Pancreas (tissue), 10 donors: ENCODE measurements around the gene TENM3. TPM values are rescaled to one million over a fixed set of nuclear protein-coding genes. Genes with fewer than 3 reads are reported as not detected.

Source experiments
- ATAC-seq, 4 donors: fragments of 200-7000 bp; cut with Tn5 transposase; one replicate each; pipeline versions ENCODE4 v1.8.0 to v1.9.1; 2020; ENCODE audit warnings: mild to moderate bottlenecking in 4 of 4, moderate library complexity in 4 of 4
- DNase-seq, 6 donors: peaks; one replicate each; pipeline ENCODE4 v3.0.0-alpha.2; 2020
- FAIRE-seq: peaks from 2 replicates; lab custom pipeline; 2012; peaks lifted over from hg19 to GRCh38; lab: Jason Lieb, UNC
- H3K27ac ChIP-seq, 4 donors: fragments of 200-600 bp; sonication (generic); 1 replicate in 3 of 4; 2 replicates in 1 of 4; pipeline versions ENCODE4 v1.5.0 to v1.8.0; 2020
- H3K27me3 ChIP-seq, 4 donors: fragments of 200-600 bp; one replicate each; pipeline ENCODE4 v1.8.0; 2021
- H3K36me3 ChIP-seq, 3 donors: fragments of 200-600 bp; sonication (generic) in 1 of 3; one replicate each; pipeline versions ENCODE4 v1.5.0 to v1.8.0; 2020 to 2021
- H3K4me1 ChIP-seq, 3 donors: fragments of 200-600 bp; one replicate each; pipeline ENCODE4 v1.8.0; 2021
- H3K4me3 ChIP-seq, 4 donors: fragments of 200-600 bp; sonication (generic) in 2 of 4; one replicate each; pipeline versions ENCODE4 v1.5.0 to v1.8.0; 2020 to 2021
- H3K9me3 ChIP-seq, 4 donors: fragments of 200-600 bp; one replicate each; pipeline ENCODE4 v1.8.0; 2021
- WGBS, 2 donors: extraction: QIAGEN DNeasy Blood & Tissue Kit; methylation state at CpG; one replicate each; pipeline ENCODE4 v1.1.7; 2013; 5-methylcytosine and 5-hydroxymethylcytosine counted together
- intact Hi-C, 3 donors: fragments of 100-400 bp; cut with DNase I; formaldehyde crosslinking; loops; one replicate each; pipeline versions ENCODE4 v1.11.1 to v1.14.2; 2022
- polyA plus RNA-seq, 2 donors: library from polyadenylated mRNA; stranded (reverse); fragments of 200-250 nt; gene quantifications; one replicate each; pipeline ENCODE4 v1.2.3, GENCODE V29; 2013
- total RNA-seq, 6 donors: library from RNA; stranded (reverse); fragmentation: NEBNext Ultra II Directional in 4 of 6; extraction: Animal tissue kit (Norgen Biotek cat#: 25700) in 4 of 6; gene quantifications; one replicate each; pipeline versions ENCODE4 v1.2.1 to v1.2.4, GENCODE V29; 2021 to 2023
- TF ChIP-seq, protein P1 (sequence below), 4 donors: fragments of 200-600 bp; sonication (generic) in 3 of 4; IDR thresholded peaks; one replicate each; pipeline versions ENCODE4 v1.5.0 to v1.8.0; 2021; ENCODE audit warnings: antibody characterized with exemption in 4 of 4
- donor health status: healthy with polysubstance abuse.
- donor health status: DM: no; HTN: no; CAD: no; lungs with moderate emphysema.
- donor health status: DM: no; HTN: no; CAD: no.
- donor health status: control.
- donor health status: control.
- donor health status: Bipolar disorder and iron deficiency.
- donor health status: DM: yes; HTN: yes; CAD: no.
- donor health status: DM: no; HTN: no; CAD: no.
- donor health status: DM: no; HTN: no; CAD: no.
- donor health status: DM: yes; HTN: yes; CAD: no.

Gene TENM3
- total and polyA plus RNA-seq, 8 donors, result 0.99 to 6.1 (median 4.4) TPM

DNA sequence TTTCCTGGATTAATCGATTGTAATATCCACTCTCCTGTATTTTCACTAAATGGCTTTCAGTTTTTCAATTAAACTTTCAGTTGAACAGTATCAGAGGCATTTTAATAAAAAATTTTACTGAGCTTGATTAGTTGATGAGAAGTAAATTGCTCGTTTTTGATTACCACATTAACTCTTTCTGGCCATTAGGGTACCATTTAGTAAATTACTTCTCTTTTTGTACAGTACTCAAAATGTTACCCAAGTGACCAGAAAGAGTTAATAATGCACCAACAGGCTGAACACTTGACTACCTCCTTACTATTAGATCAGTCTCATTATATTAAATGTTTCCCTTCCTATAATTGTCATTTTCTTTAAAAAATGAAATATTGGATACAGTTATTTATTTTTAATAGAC is 289.2 kb downstream of the TENM3 start:
- FAIRE-seq (no peak), ATAC-seq (no peak), DNase-seq (no peak)
- Histone ChIP-seq H3K4me3 (no peak overlapping the region), H3K27ac (no peak overlapping the region), H3K27me3 (no peaks in the 10 kb centered on the region), H3K4me1 (no peaks in the 10 kb centered on the region), H3K9me3 (no peaks in the 10 kb centered on the region), H3K36me3 (no peaks in the 10 kb centered on the region)
- TF ChIP-seq, protein P1, sequence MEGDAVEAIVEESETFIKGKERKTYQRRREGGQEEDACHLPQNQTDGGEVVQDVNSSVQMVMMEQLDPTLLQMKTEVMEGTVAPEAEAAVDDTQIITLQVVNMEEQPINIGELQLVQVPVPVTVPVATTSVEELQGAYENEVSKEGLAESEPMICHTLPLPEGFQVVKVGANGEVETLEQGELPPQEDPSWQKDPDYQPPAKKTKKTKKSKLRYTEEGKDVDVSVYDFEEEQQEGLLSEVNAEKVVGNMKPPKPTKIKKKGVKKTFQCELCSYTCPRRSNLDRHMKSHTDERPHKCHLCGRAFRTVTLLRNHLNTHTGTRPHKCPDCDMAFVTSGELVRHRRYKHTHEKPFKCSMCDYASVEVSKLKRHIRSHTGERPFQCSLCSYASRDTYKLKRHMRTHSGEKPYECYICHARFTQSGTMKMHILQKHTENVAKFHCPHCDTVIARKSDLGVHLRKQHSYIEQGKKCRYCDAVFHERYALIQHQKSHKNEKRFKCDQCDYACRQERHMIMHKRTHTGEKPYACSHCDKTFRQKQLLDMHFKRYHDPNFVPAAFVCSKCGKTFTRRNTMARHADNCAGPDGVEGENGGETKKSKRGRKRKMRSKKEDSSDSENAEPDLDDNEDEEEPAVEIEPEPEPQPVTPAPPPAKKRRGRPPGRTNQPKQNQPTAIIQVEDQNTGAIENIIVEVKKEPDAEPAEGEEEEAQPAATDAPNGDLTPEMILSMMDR (IDR thresholded peaks at IDR 0.05), result no peak
- intact Hi-C loops, result no loop called here
- 60 to 62% methylated on average over 2 of the region's 2 CpGs for WGBS, 2 donors

DNA sequence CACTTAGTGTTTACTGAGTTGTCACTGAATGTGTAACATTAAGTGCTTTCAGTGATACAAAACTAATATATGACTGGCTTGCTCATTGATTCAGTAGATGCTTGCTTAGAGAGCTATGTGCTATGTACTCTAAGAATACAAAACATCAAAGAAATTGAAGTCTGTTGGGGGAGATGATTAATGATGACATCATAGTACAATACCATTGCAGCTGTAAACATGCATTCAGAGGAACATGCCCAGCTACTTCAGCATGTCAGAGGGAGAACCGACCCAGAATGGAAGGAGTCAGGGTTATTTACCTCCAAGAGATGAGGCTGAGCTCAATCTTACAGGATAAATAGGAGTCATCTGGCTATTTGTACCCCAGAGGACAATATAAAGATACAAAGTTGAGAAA is 290.8 kb downstream of the TENM3 start:
- TF ChIP-seq, protein P1 (IDR thresholded peaks at IDR 0.05), result no peak
- H3K9me3 ChIP-seq, result no peaks in the 10 kb centered on the region
- intact Hi-C loops, result no loop called here
- no peaks in the 10 kb centered on the region for H3K4me1 ChIP-seq
- no peak overlapping the region for H3K4me3 ChIP-seq
- no peaks in the 10 kb centered on the region for H3K27me3 ChIP-seq
- ATAC-seq, result no peak
- no peaks in the 10 kb centered on the region for H3K36me3 ChIP-seq
- 29 to 32% methylated on average over 1 of the region's 1 CpG for WGBS, 2 donors
- FAIRE-seq, result no peak
- no peak for DNase-seq
- no peak overlapping the region for H3K27ac ChIP-seq

DNA sequence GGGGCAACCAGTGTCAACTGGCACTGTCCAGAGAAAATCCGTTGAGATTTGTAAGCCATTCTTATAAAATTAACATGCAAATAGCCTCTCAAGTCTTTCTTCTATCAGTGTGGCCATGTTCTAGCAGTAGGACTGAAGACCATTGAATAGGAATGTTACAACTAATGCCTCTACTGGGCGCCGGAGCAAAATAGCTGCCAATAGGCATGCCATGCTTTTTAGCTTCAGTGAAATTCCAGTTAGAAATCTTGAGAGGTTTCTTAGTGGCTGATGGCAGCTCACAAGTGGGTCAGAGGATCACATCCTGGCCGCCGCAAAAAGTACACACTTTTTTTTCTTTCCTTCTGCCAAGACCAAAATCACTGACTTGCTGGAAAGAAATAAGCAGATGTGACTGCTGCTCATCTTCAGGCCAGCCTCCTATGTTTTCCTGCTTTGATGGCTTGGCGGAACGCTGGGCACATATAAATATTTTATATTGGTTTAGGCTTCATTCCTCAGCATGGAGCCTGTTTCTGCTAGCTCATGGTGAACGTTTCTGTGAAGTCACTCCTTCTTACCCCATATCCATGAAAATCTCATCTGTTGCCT is 293.1 kb downstream of the TENM3 start:
- FAIRE-seq, result no peak
- H3K27ac ChIP-seq, result no peak overlapping the region
- H3K36me3 ChIP-seq, result no peaks in the 10 kb centered on the region
- H3K27me3 ChIP-seq, result no peaks in the 10 kb centered on the region
- no peaks in the 10 kb centered on the region for H3K9me3 ChIP-seq
- TF ChIP-seq, protein P1 (IDR thresholded peaks at IDR 0.05), result no peak
- H3K4me3 ChIP-seq, result no peak overlapping the region
- intact Hi-C loops, result no loop called here
- ATAC-seq, result no peak
- H3K4me1 ChIP-seq, result no peaks in the 10 kb centered on the region
- no peak for DNase-seq
- 67 to 72% methylated on average over 8 of the region's 8 CpGs for WGBS, 2 donors

DNA sequence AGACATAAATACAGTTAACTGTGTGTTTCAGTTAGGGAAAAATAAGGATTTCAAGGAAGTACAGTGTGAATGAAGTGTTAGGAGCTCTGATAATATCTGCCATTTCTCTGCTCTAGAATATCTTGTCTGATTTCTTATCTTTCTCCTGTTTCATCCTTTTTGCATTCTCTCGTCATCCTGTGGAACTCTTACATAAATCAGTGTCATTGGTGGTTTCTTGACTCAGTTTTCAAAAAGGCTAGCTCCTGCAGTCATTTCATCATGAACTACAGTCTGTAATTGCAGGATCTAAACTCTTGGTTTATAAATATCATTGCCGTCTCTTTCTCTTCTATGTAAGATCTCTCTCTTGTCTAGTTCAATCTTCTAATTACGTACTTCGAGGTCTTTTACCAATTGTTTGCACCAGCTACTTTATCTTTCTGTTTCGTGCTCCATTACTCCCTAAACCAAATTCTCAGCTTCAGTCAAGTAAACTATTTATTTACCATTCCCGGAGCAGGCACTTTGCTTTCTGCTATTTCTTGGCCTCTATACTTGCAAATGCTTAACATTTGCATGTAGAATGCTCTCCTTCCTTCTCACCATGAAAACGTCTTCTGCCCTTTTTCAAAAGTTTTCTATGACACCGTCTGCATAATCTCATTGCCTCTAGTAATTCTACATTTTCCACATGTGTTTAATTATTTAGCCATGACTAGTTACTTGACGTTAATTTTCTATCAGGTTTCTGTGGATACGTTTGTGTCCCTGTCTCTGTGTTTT is 294.0 kb downstream of the TENM3 start:
- ATAC-seq, result no peak

More for the DNA sequence above, 294.0 kb downstream of the TENM3 start:
- Histone ChIP-seq H3K36me3 (no peaks in the 10 kb centered on the region), H3K27me3 (no peaks in the 10 kb centered on the region), H3K4me1 (no peaks in the 10 kb centered on the region), H3K9me3 (no peaks in the 10 kb centered on the region), H3K27ac (no peak overlapping the region), H3K4me3 (no peak overlapping the region)
- intact Hi-C loops, result no loop called here
- no peak for DNase-seq
- 38 to 42% methylated on average over 10 of the region's 10 CpGs for WGBS, 2 donors
- FAIRE-seq, result no peak
- TF ChIP-seq, protein P1 (IDR thresholded peaks at IDR 0.05), result no peak
